Liver (tissue), 9 donors: ENCODE results near the gene PEF1. TPM values are rescaled to one million over a fixed set of nuclear protein-coding genes. Genes with fewer than 3 reads are reported as not detected.

Experiments
- DNase-seq: peaks from one replicate; pipeline ENCODE4 v3.0.0-alpha.2; 2017; ENCODE audit warnings: low spot score
- H3K27ac ChIP-seq, 2 donors: one replicate each; pipeline ENCODE4 v1.7.0; 2013; ENCODE audit warnings: inconsistent platforms in 2 of 2, low read length in 2 of 2, control low read depth in 1 of 2, low read depth in 1 of 2, mild to moderate bottlenecking in 1 of 2
- H3K27me3 ChIP-seq, 4 donors: one replicate each; pipeline versions ENCODE4 v1.6.1 to v1.7.0; 2013; ENCODE audit warnings: low read length in 3 of 4, inconsistent platforms in 1 of 4, mild to moderate bottlenecking in 1 of 4, moderate library complexity in 1 of 4; ENCODE audit not compliant: control insufficient read depth in 4 of 4, insufficient read depth in 4 of 4
- H3K36me3 ChIP-seq, 4 donors: one replicate each; pipeline versions ENCODE4 v1.6.1 to v1.7.0; 2013; ENCODE audit warnings: low read length in 3 of 4, mild to moderate bottlenecking in 3 of 4, low read depth in 1 of 4, moderate library complexity in 1 of 4; ENCODE audit not compliant: control insufficient read depth in 4 of 4, insufficient read depth in 3 of 4
- H3K4me1 ChIP-seq, 4 donors: one replicate each; pipeline versions ENCODE4 v1.6.1 to v1.7.0; 2013; ENCODE audit warnings: low read length in 3 of 4, mild to moderate bottlenecking in 3 of 4, moderate library complexity in 1 of 4; ENCODE audit not compliant: control insufficient read depth in 4 of 4, insufficient read depth in 4 of 4
- H3K4me3 ChIP-seq, 3 donors: one replicate each; pipeline versions ENCODE4 v1.6.1 to v1.7.0; 2013; ENCODE audit warnings: low read length in 3 of 3, control low read depth in 1 of 3, low read depth in 1 of 3, mild to moderate bottlenecking in 1 of 3
- H3K9ac ChIP-seq, 2 donors: one replicate each; pipeline ENCODE4 v1.7.0; 2013; ENCODE audit warnings: low read length in 2 of 2, mild to moderate bottlenecking in 2 of 2, moderate library complexity in 2 of 2, control low read depth in 1 of 2, low read depth in 1 of 2
- H3K9me3 ChIP-seq, 4 donors: one replicate each; pipeline versions ENCODE4 v1.6.1 to v1.7.0; 2013; ENCODE audit warnings: low read length in 3 of 4; ENCODE audit not compliant: control insufficient read depth in 4 of 4
- ATF3 ChIP-seq: IDR thresholded peaks from 2 replicates; pipeline ENCODE4 v1.6.1; 2016; ENCODE audit warnings: antibody characterized with exemption
- CTCF ChIP-seq: fragments of 150-350 bp; IDR thresholded peaks from 2 replicates; pipeline ENCODE4 v1.5.1; 2017; ENCODE audit warnings: improper control_type of control experiment, low read depth, low read length; ENCODE audit not compliant: missing input control
- EGR1 ChIP-seq, 2 donors: IDR thresholded peaks; 2 replicates each; pipeline ENCODE4 v1.6.1; 2016 to 2018; ENCODE audit warnings: antibody characterized with exemption in 2 of 2, low read depth in 2 of 2
- FOXA1 ChIP-seq: IDR thresholded peaks from 2 replicates; pipeline ENCODE4 v1.6.1; 2016; ENCODE audit warnings: antibody characterized with exemption
- FOXA2 ChIP-seq: IDR thresholded peaks from 2 replicates; pipeline ENCODE4 v1.6.1; 2016; ENCODE audit warnings: antibody characterized with exemption
- GABPA ChIP-seq, 2 donors: IDR thresholded peaks in 1 of 2; conservative IDR thresholded peaks in 1 of 2; 2 replicates each; pipeline ENCODE4 v1.6.1; 2016; ENCODE audit warnings: antibody characterized with exemption in 2 of 2, mild to moderate bottlenecking in 1 of 2, moderate library complexity in 1 of 2
- HNF4A ChIP-seq, 2 donors: conservative IDR thresholded peaks; 2 replicates each; pipeline ENCODE4 v1.6.1; 2016; ENCODE audit warnings: antibody characterized with exemption in 2 of 2, mild to moderate bottlenecking in 2 of 2
- HNF4G ChIP-seq: IDR thresholded peaks from 2 replicates; pipeline ENCODE4 v1.6.1; 2016; ENCODE audit warnings: antibody characterized with exemption
- JUND ChIP-seq, 2 donors: IDR thresholded peaks; 2 replicates each; pipeline ENCODE4 v1.6.1; 2016; ENCODE audit warnings: antibody characterized with exemption in 2 of 2
- MAX ChIP-seq: IDR thresholded peaks from 2 replicates; pipeline ENCODE4 v1.6.1; 2016; ENCODE audit warnings: antibody characterized with exemption
- NR2F2 ChIP-seq: IDR thresholded peaks from 2 replicates; pipeline ENCODE4 v1.6.1; 2016; ENCODE audit warnings: antibody characterized with exemption
- RAD21 ChIP-seq, 2 donors: IDR thresholded peaks; 2 replicates each; pipeline ENCODE4 v1.6.1; 2016; ENCODE audit warnings: antibody characterized with exemption in 2 of 2, mild to moderate bottlenecking in 2 of 2
- REST ChIP-seq: IDR thresholded peaks from 2 replicates; pipeline ENCODE4 v1.6.1; 2016; ENCODE audit warnings: antibody characterized with exemption, mild to moderate bottlenecking
- RXRA ChIP-seq, 2 donors: IDR thresholded peaks; 2 replicates each; pipeline ENCODE4 v1.6.1; 2017 to 2018; ENCODE audit warnings: antibody characterized with exemption in 2 of 2, mild to moderate bottlenecking in 1 of 2
- SP1 ChIP-seq: IDR thresholded peaks from 2 replicates; pipeline ENCODE4 v1.6.1; 2018; ENCODE audit warnings: antibody characterized with exemption, mild to moderate bottlenecking
- TAF1 ChIP-seq: conservative IDR thresholded peaks from 2 replicates; pipeline ENCODE4 v1.6.1; 2016; ENCODE audit warnings: antibody characterized with exemption, mild to moderate bottlenecking
- YY1 ChIP-seq: IDR thresholded peaks from 2 replicates; pipeline ENCODE4 v1.6.1; 2016; ENCODE audit warnings: antibody characterized with exemption, mild to moderate bottlenecking
- ZBTB33 ChIP-seq: IDR thresholded peaks from 2 replicates; pipeline ENCODE4 v1.6.1; 2016; ENCODE audit warnings: antibody characterized with exemption
- WGBS: extraction: QIAGEN DNeasy Blood & Tissue Kit; methylation state at CpG from one replicate; pipeline ENCODE4 v1.1.7; 2013; 5-methylcytosine and 5-hydroxymethylcytosine counted together
- polyA plus RNA-seq, 2 donors: library from polyadenylated mRNA; stranded (reverse) in 1 of 2; unstranded in 1 of 2; fragments of 200-250 nt in 1 of 2; fragments of >200 nt in 1 of 2; fragmentation: Nextera tagmentation in 1 of 2; extraction: Ambion mirVana in 1 of 2; gene quantifications; one replicate each; pipeline versions ENCODE4 v1.2.1 to v1.2.3, GENCODE V29; 2013 to 2015
- total RNA-seq, 2 donors: library from RNA; depleted of rRNA; stranded (reverse); fragments of >200 nt; gene quantifications; one replicate each; pipeline ENCODE4 v1.2.3, GENCODE V29; 2014
- donor health status: healthy.
- donor health status: healthy.
- donor health status: healthy.
- donor health status: healthy.
- donor health status: healthy.

PEF1 gene
- total RNA-seq (10 to 100 TPM; 30.4 to 34.1 TPM), polyA plus RNA-seq (10 to 100 TPM; 27.7 to 46.8 TPM)

- no peaks in the 10 kb centered on the region for H3K36me3 ChIP-seq
- peak in 1 of 2 donors; percentile 41 for TF ChIP-seq JUND (IDR thresholded peaks at IDR 0.05)
- TF ChIP-seq FOXA2 = no peak
- TF ChIP-seq RXRA (IDR thresholded peaks at IDR 0.05) = peak; percentile 23 to 69
- no peak for TF ChIP-seq RAD21 (IDR thresholded peaks at IDR 0.05)
- no peak for TF ChIP-seq FOXA1
- TF ChIP-seq CTCF = no peak
- TF ChIP-seq ATF3 = peak; percentile 38
- TF ChIP-seq ZBTB33 = no peak
- TF ChIP-seq HNF4A (conservative IDR thresholded peaks at IDR 0.05) = peak; percentile 3 to 78
- peak; percentile 67 for TF ChIP-seq NR2F2
- peak; percentile 79 for TF ChIP-seq SP1
- TF ChIP-seq EGR1 (IDR thresholded peaks at IDR 0.05; ENCODE audit: low read depth in 2 of 2) = peak in 1 of 2 donors; percentile 48
- peak; percentile 45 for TF ChIP-seq HNF4G
- no peak for TF ChIP-seq MAX
- no peak for TF ChIP-seq REST
- no peak for TF ChIP-seq TAF1
- TF ChIP-seq GABPA (IDR thresholded peaks at IDR 0.05 in 1 of 2, conservative IDR thresholded peaks at IDR 0.05 in 1 of 2) = peak; percentile 93 to 98
- peak; percentile 100 for TF ChIP-seq YY1
- WGBS = under 1% methylated on average over 56 of the region's 56 CpGs
- peak within 1 kb of the TSS; percentile 90 to 94 for H3K9ac ChIP-seq
- H3K27me3 ChIP-seq = no peaks in the 10 kb centered on the region
- peak within 1 kb of the TSS; percentile 44 to 97 (median 90) for H3K4me3 ChIP-seq
- peak within 1 kb of the TSS; percentile 96 to 98 for H3K27ac ChIP-seq
- peak; percentile 99 for DNase-seq
- no peaks in the 10 kb centered on the region for H3K9me3 ChIP-seq
- H3K4me1 ChIP-seq = peaks cover 0 to 26% (median 15%) of the 10 kb centered on the region in 4 donors
Observed at GRCh38 chr1:31644560-31645273, at the start of gene PEF1. Gene PEF1, minus strand, starts transcription at chr1:31644876. Its CDS starts 12 bp downstream, at chr1:31644864.
